ENCODE data around the gene SHF. TPM values are rescaled to one million over a fixed set of nuclear protein-coding genes. Genes with fewer than 3 reads are reported as not detected.

SHF gene
- polyA plus RNA-seq, 1 donor (not counting 4 experiments of a cell fraction or from before 2014, with no cell fraction given), result 0.24 TPM

DNA sequence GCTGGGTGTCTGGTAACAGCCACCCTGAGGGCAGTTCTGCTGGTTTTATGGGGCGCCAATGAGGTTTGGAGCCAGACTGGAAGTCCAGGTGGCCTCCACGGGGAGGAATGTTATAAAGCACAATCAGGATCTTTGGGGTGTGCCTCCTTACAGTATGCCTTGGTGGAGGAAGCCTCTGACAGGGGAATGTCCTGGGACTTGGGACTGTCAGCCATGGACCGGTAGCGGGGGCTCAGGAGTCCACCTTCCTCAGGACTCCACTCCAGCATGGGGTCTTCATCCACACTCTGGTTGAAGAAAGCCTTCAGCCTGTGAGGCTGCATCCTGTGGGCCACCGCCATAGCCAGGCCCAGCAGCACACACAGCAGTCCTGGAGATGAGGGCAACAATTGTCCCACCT lies 68.8 kb downstream of the SHF start:
- H3K36me3 ChIP-seq (ENCODE audit: control insufficient read depth in 2 of 2, extremely low read depth in 1 of 2, insufficient read depth in 2 of 2, low read length in 2 of 2), result peaks cover 0 to 3% of the 10 kb centered on the region in 2 experiments
- H3K27me3 ChIP-seq (ENCODE audit: control insufficient read depth, extremely low read depth, insufficient read depth, low read length), result peaks cover 39% of the 10 kb centered on the region
- dilution Hi-C loops (cut with MboI; ENCODE audit: extremely low pct_ligation_motif_present, low sequenced_read_pairs), result no loop called here
- no peaks in the 10 kb centered on the region for H3K79me2 ChIP-seq (ENCODE audit: control insufficient read depth, insufficient read depth, low read length)
- H3K27ac ChIP-seq (ENCODE audit: control insufficient read depth, insufficient read depth, low read length), result no peak overlapping the region
- H3K9me3 ChIP-seq (ENCODE audit: control insufficient read depth, low read depth, low read length), result no peaks in the 10 kb centered on the region
- TF ChIP-seq, protein P1, sequence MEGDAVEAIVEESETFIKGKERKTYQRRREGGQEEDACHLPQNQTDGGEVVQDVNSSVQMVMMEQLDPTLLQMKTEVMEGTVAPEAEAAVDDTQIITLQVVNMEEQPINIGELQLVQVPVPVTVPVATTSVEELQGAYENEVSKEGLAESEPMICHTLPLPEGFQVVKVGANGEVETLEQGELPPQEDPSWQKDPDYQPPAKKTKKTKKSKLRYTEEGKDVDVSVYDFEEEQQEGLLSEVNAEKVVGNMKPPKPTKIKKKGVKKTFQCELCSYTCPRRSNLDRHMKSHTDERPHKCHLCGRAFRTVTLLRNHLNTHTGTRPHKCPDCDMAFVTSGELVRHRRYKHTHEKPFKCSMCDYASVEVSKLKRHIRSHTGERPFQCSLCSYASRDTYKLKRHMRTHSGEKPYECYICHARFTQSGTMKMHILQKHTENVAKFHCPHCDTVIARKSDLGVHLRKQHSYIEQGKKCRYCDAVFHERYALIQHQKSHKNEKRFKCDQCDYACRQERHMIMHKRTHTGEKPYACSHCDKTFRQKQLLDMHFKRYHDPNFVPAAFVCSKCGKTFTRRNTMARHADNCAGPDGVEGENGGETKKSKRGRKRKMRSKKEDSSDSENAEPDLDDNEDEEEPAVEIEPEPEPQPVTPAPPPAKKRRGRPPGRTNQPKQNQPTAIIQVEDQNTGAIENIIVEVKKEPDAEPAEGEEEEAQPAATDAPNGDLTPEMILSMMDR (optimal IDR thresholded peaks at IDR 0.05 in 1 of 3, IDR thresholded peaks at IDR 0.05 in 1 of 3, conservative IDR thresholded peaks at IDR 0.05 in 1 of 3; ENCODE audit: extremely low read depth in 1 of 3, insufficient read depth in 2 of 3, low read length in 3 of 3), result no peak
- no peak for TF ChIP-seq EZH2 (IDR thresholded peaks at IDR 0.05; ENCODE audit: low read length)
- peaks cover 6% of the 10 kb centered on the region for H4K20me1 ChIP-seq (ENCODE audit: control insufficient read depth, extremely low read depth, insufficient read depth, low read length)
- no peak overlapping the region for H3K9ac ChIP-seq (ENCODE audit: control insufficient read depth, extremely low read depth, insufficient read depth, low read length)
- no peaks in the 10 kb centered on the region for H3K9me1 ChIP-seq (ENCODE audit: control insufficient read depth, extremely low read depth, insufficient read depth, low read length)
- no peak for FAIRE-seq
- DNase-seq (ENCODE audit: low read depth, low spot score), result no peak
- H3K4me3 ChIP-seq (ENCODE audit: control insufficient read depth in 2 of 3, extremely low read depth in 1 of 3, insufficient read depth in 2 of 3, low read depth in 1 of 3, low read length in 3 of 3), result no peak overlapping the region
- no peak overlapping the region for H3K4me2 ChIP-seq (ENCODE audit: control insufficient read depth, extremely low read depth, insufficient read depth, low read depth, low read length)
- peaks cover 14% of the 10 kb centered on the region for H3K4me1 ChIP-seq (ENCODE audit: control insufficient read depth, extremely low read depth, insufficient read depth, low read length)
- no peak overlapping the region for H2AFZ ChIP-seq (ENCODE audit: control insufficient read depth, low read length)

DNA sequence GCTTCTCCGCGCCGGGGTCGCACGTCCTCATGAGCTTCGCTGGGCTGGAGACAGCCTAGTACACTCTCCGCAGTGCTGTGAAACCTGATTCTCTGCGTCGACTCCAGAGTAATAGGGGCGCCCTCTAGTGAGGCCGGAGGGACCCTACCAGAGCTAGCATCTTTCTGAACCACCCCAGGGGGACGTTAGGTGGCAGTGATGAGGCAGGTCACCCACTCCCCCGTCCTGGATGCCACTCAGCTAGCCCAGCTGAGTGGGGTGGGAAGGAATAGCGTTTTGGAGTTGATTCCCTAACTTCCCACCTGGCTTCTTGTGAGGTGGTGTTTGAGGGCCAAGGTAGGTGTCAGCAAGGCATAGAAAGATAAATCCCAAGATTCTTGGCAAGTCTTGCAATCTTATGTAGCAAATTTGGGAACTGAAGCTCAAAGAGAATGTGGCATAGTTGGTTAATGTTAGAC lies 69.6 kb downstream of the SHF start:
- H3K4me1 ChIP-seq (ENCODE audit: control insufficient read depth, extremely low read depth, insufficient read depth, low read length), result peaks cover 14% of the 10 kb centered on the region
- TF ChIP-seq EZH2 (IDR thresholded peaks at IDR 0.05; ENCODE audit: low read length), result no peak
- TF ChIP-seq, protein P1 (optimal IDR thresholded peaks at IDR 0.05 in 1 of 3, IDR thresholded peaks at IDR 0.05 in 1 of 3, conservative IDR thresholded peaks at IDR 0.05 in 1 of 3; ENCODE audit: extremely low read depth in 1 of 3, insufficient read depth in 2 of 3, low read length in 3 of 3), result peak; percentile 99 to 100 (median 100)
- no peaks in the 10 kb centered on the region for H3K79me2 ChIP-seq (ENCODE audit: control insufficient read depth, insufficient read depth, low read length)
- peaks cover 8% of the 10 kb centered on the region for H4K20me1 ChIP-seq (ENCODE audit: control insufficient read depth, extremely low read depth, insufficient read depth, low read length)
- H2AFZ ChIP-seq (ENCODE audit: control insufficient read depth, low read length), result no peak overlapping the region
- no peaks in the 10 kb centered on the region for H3K9me3 ChIP-seq (ENCODE audit: control insufficient read depth, low read depth, low read length)
- DNase-seq (ENCODE audit: low read depth, low spot score) (peak; percentile 60), FAIRE-seq (peak; percentile 83)
- H3K27ac ChIP-seq (ENCODE audit: control insufficient read depth, insufficient read depth, low read length), result no peak overlapping the region
- peaks cover 0 to 3% of the 10 kb centered on the region in 2 experiments for H3K36me3 ChIP-seq (ENCODE audit: control insufficient read depth in 2 of 2, extremely low read depth in 1 of 2, insufficient read depth in 2 of 2, low read length in 2 of 2)
- H3K9me1 ChIP-seq (ENCODE audit: control insufficient read depth, extremely low read depth, insufficient read depth, low read length), result no peaks in the 10 kb centered on the region
- dilution Hi-C loops (cut with MboI; ENCODE audit: extremely low pct_ligation_motif_present, low sequenced_read_pairs), result no loop called here
- no peak overlapping the region for H3K4me3 ChIP-seq (ENCODE audit: control insufficient read depth in 2 of 3, extremely low read depth in 1 of 3, insufficient read depth in 2 of 3, low read depth in 1 of 3, low read length in 3 of 3)
- H3K27me3 ChIP-seq (ENCODE audit: control insufficient read depth, extremely low read depth, insufficient read depth, low read length), result peaks cover 47% of the 10 kb centered on the region
- peak overlapping the region; percentile 48 for H3K4me2 ChIP-seq (ENCODE audit: control insufficient read depth, extremely low read depth, insufficient read depth, low read depth, low read length)
- no peak overlapping the region for H3K9ac ChIP-seq (ENCODE audit: control insufficient read depth, extremely low read depth, insufficient read depth, low read length)

Data from keratinocyte (primary cell).